Heart right ventricle (tissue), 16 donors: ENCODE measurements around the gene OR14A16. TPM values are rescaled to one million over a fixed set of nuclear protein-coding genes. Genes with fewer than 3 reads are reported as not detected.

ENCODE experiments used
- ATAC-seq, 8 donors: fragments of 200-7000 bp; cut with Tn5 transposase; one replicate each; pipeline ENCODE4 v1.9.1; 2020; ENCODE audit warnings: mild to moderate bottlenecking in 8 of 8, moderate library complexity in 8 of 8, moderate number of reproducible peaks in 1 of 8
- DNase-seq, 2 donors: peaks; one replicate each; pipeline ENCODE4 v3.0.0-alpha.2; 2020
- H3K27ac ChIP-seq, 10 donors: fragments of 200-600 bp; sonication (generic) in 2 of 10; one replicate each; pipeline versions ENCODE4 v1.5.0 to v1.8.0; 2020 to 2022; ENCODE audit warnings: mild to moderate bottlenecking in 3 of 10
- H3K27me3 ChIP-seq, 7 donors: fragments of 200-600 bp; one replicate each; pipeline ENCODE4 v1.8.0; 2021 to 2022; ENCODE audit warnings: mild to moderate bottlenecking in 2 of 7
- H3K36me3 ChIP-seq, 9 donors: fragments of 200-600 bp; sonication (generic) in 1 of 9; one replicate each; pipeline versions ENCODE4 v1.5.0 to v1.8.0; 2020 to 2022; ENCODE audit warnings: mild to moderate bottlenecking in 2 of 9
- H3K4me1 ChIP-seq, 9 donors: fragments of 200-600 bp; sonication (generic) in 1 of 9; one replicate each; pipeline versions ENCODE4 v1.5.0 to v1.8.0; 2020 to 2022; ENCODE audit warnings: mild to moderate bottlenecking in 4 of 9
- H3K4me3 ChIP-seq, 10 donors: fragments of 200-600 bp; sonication (generic) in 2 of 10; one replicate each; pipeline versions ENCODE4 v1.5.0 to v1.8.0; 2020 to 2022; ENCODE audit warnings: mild to moderate bottlenecking in 7 of 10, moderate library complexity in 2 of 10
- H3K9me3 ChIP-seq, 11 donors: fragments of 200-600 bp in 10 of 11; sonication (generic) in 2 of 11; one replicate each; pipeline versions ENCODE4 v1.5.0 to v1.8.0; 2013 to 2022; ENCODE audit warnings: mild to moderate bottlenecking in 2 of 11, control low read depth in 1 of 11, moderate library complexity in 1 of 11
- WGBS, 2 donors: extraction: QIAGEN DNeasy Blood & Tissue Kit; methylation state at CpG; one replicate each; pipeline ENCODE4 v1.1.7; 2013; ENCODE audit warnings: inconsistent platforms in 1 of 2; 5-methylcytosine and 5-hydroxymethylcytosine counted together
- intact Hi-C, 10 donors: fragments of 100-400 bp; cut with DNase I; formaldehyde crosslinking; loops; one replicate each; pipeline versions ENCODE4 v1.11.1 to v1.14.2; 2022
- polyA plus RNA-seq, 2 donors: library from polyadenylated mRNA; stranded (reverse); fragments of 200-250 nt; gene quantifications; one replicate each; pipeline ENCODE4 v1.2.3, GENCODE V29; 2013
- total RNA-seq, 10 donors: library from RNA; stranded (reverse); fragmentation: NEBNext Ultra II Directional in 3 of 10; extraction: Animal tissue kit (Norgen Biotek cat#: 25700) in 3 of 10; gene quantifications; one replicate each; pipeline versions ENCODE4 v1.2.1 to v1.2.4, GENCODE V29; 2021 to 2023
- TF ChIP-seq, protein P1 (sequence below), 9 donors: fragments of 200-600 bp; sonication (generic) in 2 of 9; IDR thresholded peaks; one replicate each; pipeline versions ENCODE4 v1.5.0 to v1.8.0; 2021 to 2022; ENCODE audit warnings: antibody characterized with exemption in 9 of 9, mild to moderate bottlenecking in 5 of 9, moderate library complexity in 1 of 9
- donor health status: Arrhythmogenic right ventricular cardiomyopathy.
- donor health status: ischemic (EF 13 %, LVEDD 7.1; RV severe dilation, severe dysfunction).
- donor health status: healthy with polysubstance abuse.
- donor health status: DM: no; HTN: yes; CAD: no.
- donor health status: DM: no; HTN: no; CAD: no.
- donor health status: ischemic (EF 25% LVEDD 6.9; RV normal size, moderate dysfunction).
- donor health status: ischemic (EF 25% LVEDD 5.7; RV mildly dilated, moderate dysfunction).
- donor health status: healthy.
- donor health status: DM: yes; HTN: yes; CAD: no.
- donor health status: Ischemic cardiomyopathy.
- donor health status: ischemic (EF 35%, LVEDD 5.7; RV mildly dilated, moderate dysfunction).
- donor health status: nonischemic (EF 11% LVEDD 7.7; RV severe dilation, severe dysfunction).
- donor health status: DM: yes; HTN: yes; CAD: no.
- donor health status: PGD.
- donor health status: ischemic (EF 29% LVEDD 5.4; RV normal size, mild dysfunction).
- donor health status: nonischemic (EF 23%, LVEDD 6.1; RV moderate dilation, normal function).

Gene OR14A16
- total and polyA plus RNA-seq, 12 donors, result not detected

DNA sequence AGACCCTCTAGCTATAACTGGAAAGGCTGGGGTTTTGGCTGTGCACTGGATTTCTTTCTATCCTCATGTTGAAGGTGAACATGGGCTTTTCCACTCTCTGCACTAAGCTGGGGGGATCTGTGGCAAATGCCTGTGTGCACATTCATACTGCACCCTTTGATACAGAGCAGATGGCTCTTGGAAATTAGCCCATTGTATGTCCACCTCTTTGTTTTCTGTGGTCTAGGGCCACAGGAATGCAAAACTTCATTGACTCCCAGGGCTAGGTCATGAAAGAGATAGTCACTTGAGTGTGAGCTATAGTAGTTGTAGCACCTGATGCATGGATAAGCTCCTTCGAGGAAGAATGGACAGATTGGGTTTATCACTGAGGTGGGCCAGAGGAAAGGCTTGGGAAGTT lies 5.7 kb upstream of the OR14A16 start:
- intact Hi-C loops, result no loop called here
- DNase-seq (no peak), ATAC-seq (no peak)
- H3K36me3 ChIP-seq, result no peaks in the 10 kb centered on the region
- H3K4me3 ChIP-seq, result no peak overlapping the region
- TF ChIP-seq, protein P1, sequence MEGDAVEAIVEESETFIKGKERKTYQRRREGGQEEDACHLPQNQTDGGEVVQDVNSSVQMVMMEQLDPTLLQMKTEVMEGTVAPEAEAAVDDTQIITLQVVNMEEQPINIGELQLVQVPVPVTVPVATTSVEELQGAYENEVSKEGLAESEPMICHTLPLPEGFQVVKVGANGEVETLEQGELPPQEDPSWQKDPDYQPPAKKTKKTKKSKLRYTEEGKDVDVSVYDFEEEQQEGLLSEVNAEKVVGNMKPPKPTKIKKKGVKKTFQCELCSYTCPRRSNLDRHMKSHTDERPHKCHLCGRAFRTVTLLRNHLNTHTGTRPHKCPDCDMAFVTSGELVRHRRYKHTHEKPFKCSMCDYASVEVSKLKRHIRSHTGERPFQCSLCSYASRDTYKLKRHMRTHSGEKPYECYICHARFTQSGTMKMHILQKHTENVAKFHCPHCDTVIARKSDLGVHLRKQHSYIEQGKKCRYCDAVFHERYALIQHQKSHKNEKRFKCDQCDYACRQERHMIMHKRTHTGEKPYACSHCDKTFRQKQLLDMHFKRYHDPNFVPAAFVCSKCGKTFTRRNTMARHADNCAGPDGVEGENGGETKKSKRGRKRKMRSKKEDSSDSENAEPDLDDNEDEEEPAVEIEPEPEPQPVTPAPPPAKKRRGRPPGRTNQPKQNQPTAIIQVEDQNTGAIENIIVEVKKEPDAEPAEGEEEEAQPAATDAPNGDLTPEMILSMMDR (IDR thresholded peaks at IDR 0.05), result no peak
- 29 to 33% methylated on average over 1 of the region's 1 CpG for WGBS, 2 donors
- no peaks in the 10 kb centered on the region for H3K27me3 ChIP-seq
- no peaks in the 10 kb centered on the region for H3K9me3 ChIP-seq
- no peaks in the 10 kb centered on the region for H3K4me1 ChIP-seq
- no peak overlapping the region for H3K27ac ChIP-seq

DNA sequence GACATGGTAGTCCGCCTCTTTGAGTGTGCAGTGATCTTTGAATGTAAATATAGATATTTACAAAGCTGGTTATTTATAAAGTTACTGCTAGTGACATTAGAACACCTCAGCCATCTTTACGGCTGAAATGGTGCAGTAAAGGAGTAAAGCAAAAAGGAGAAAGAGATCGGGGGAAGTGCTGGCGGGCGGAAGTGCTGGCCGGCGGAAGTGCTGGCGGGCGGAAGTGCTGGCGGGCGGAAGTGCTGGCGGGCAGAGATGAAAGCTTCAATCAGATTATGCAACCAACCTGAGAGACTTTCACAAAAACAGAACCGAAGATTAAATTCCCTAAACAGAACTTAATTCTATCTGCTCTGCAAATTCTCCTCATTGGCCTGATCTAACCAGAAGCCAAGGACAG lies 1.4 kb upstream of the OR14A16 start:
- no peak overlapping the region for H3K27ac ChIP-seq
- no peaks in the 10 kb centered on the region for H3K36me3 ChIP-seq
- H3K4me3 ChIP-seq, result no peak overlapping the region
- H3K27me3 ChIP-seq, result no peaks in the 10 kb centered on the region
- 72 to 94% methylated on average over 13 of the region's 13 CpGs for whole genome bisulfite sequencing, 2 donors
- no peaks in the 10 kb centered on the region for H3K4me1 ChIP-seq
- ATAC-seq, result no peak
- DNase-seq, result no peak
- TF ChIP-seq, protein P1 (IDR thresholded peaks at IDR 0.05), result no peak
- intact Hi-C loops, result no loop called here
- H3K9me3 ChIP-seq, result peaks cover 0 to 2% (median 0%) of the 10 kb centered on the region in 11 donors

DNA sequence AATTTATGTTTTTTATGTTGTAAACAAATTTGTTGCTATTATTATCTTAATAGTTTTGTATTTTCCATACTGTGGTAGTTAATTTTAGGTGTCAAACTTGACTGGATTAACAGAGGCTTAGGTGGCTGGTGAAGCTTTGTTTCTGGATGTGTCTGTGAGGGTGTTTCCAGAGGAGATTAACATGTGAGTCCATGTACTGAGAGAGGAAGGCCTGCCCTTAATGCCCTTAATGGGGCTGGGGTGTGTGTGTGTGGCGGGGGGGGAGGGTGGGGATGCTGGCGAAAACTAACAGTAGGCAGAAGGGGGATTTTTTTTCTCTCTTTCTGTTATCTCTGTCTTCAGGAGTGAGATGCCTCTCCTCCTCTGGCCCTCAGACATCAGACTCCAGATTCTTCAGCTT lies 1.9 kb downstream of the OR14A16 start:
- no peak overlapping the region for H3K27ac ChIP-seq
- no peak overlapping the region for H3K4me3 ChIP-seq
- TF ChIP-seq, protein P1 (IDR thresholded peaks at IDR 0.05), result no peak
- peaks cover 0 to 2% (median 0%) of the 10 kb centered on the region in 11 donors for H3K9me3 ChIP-seq
- 35 to 44% methylated on average over 2 of the region's 2 CpGs for WGBS, 2 donors
- DNase-seq (no peak), ATAC-seq (no peak)
- no peaks in the 10 kb centered on the region for H3K4me1 ChIP-seq
- intact Hi-C loops, result no loop called here
- no peaks in the 10 kb centered on the region for H3K27me3 ChIP-seq
- no peaks in the 10 kb centered on the region for H3K36me3 ChIP-seq

DNA sequence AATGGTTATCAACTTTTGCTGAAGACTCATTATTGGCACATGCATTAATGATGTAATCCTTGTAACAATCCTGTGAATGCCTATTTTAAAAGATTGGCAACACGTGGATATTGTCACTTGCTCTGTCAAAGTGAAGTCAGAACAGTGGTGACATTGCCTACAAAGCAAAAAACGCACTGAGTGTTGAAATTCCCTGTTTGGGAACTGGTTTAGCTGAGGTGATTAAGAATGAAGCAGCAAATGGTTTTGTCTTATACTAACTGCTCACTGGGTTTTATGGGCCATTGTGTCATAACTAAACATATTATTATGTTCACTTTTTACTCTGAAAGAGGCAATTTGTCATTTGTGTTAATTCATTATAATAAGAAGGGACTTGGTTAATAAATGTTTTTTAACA lies 11.3 kb downstream of the OR14A16 start:
- Histone ChIP-seq H3K9me3 (peaks cover 0 to 14% (median 0%) of the 10 kb centered on the region in 11 donors), H3K4me3 (no peak overlapping the region), H3K4me1 (no peaks in the 10 kb centered on the region), H3K36me3 (no peaks in the 10 kb centered on the region), H3K27me3 (no peaks in the 10 kb centered on the region), H3K27ac (no peak overlapping the region)
- 42 to 44% methylated on average over 2 of the region's 2 CpGs for WGBS, 2 donors
- intact Hi-C loops, result no loop called here
- TF ChIP-seq, protein P1 (IDR thresholded peaks at IDR 0.05), result no peak
- ATAC-seq, result no peak
- DNase-seq, result no peak
